Frontal cortex (tissue), 4 donors: ENCODE data around the gene MYO15B. TPM values are rescaled to one million over a fixed set of nuclear protein-coding genes. Genes with fewer than 3 reads are reported as not detected.

Experiments
- DNase-seq, 2 donors: peaks; one replicate each; pipeline ENCODE4 v3.0.0; 2012; ENCODE audit warnings: low spot score in 2 of 2
- FAIRE-seq: peaks from 2 replicates; lab custom pipeline; 2012; peaks lifted over from hg19 to GRCh38; lab: Jason Lieb, UNC
- total RNA-seq: library from RNA; depleted of rRNA; stranded (reverse); fragments of >200 nt; gene quantifications from one replicate; pipeline ENCODE4 v1.2.3, GENCODE V29; 2014
- donor health status: control.
- donor health status: control.
- donor health status: control.

MYO15B gene
- total RNA-seq, 1 donor from 2014 or later, result 19.6 TPM

DNA sequence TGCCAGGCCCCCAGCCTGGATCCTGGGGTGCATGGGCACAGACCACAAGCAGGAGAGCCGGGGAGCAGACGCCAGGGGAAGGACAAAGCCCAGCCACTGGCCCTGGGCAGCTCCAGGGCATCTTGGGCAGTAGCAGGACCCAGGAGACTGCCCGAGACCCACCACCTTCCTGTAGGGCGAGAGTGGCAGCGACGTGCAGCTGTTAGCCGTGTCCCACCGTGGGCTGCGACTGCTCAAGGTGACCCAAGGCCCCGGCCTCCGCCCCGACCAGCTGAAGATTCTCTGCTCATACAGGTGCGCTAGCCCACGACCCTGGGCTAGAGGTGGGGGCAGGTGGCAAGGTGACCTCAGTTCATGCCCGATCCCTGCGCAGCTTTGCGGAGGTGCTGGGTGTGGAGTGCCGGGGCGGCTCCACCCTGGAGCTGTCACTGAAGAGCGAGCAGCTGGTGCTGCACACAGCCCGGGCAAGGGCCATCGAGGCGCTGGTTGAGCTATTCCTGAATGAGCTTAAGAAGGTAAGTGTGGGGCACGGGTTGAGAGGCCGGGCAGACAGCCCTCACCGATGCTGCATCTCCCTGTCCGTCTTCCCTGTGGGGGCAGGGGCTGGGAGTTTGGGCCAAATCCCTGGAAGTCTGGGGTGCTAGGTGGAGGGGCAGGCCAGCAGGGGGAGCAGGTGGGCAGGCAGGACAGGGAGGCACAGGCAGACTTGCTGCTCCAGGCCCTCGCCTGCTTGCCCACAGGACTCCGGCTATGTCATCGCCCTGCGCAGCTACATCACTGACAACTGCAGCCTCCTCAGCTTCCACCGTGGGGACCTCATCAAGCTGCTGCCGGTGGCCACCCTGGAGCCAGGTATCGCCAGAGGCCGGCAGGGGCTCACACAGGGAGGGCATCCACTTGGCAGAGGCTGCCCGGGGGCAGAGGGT, 32.2 kb downstream of the MYO15B start:
- DNase-seq, result peak in 1 of 2 donors; percentile 60
- FAIRE-seq, result no peak

GRCh38 chr17:75621489-75621888, 33.9 kb downstream of the MYO15B start:
- FAIRE-seq (no peak), DNase-seq (no peak)

DNA sequence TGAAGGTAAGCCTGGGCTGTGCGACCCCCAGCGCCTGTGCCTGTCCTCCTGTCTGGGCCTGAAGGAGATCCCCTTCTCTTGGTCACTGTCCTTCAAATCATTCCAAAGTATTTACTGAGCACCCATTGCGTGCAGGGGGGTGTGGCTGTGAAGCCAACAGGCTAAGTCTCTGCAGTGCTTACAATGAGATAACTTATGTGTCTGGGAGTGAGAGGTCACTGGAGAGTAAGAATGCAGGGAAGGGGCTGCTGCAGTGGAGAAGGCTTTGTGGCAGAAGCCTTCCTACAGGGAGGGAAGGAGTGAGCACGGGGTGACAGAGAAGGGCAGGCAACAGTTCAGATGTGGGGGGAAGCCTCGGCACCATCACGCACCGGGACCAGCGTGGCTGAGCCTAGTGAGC, 34.5 kb downstream of the MYO15B start:
- DNase-seq (no peak), FAIRE-seq (no peak)

- FAIRE-seq (no peak), DNase-seq (no peak)
Observed at GRCh38 chr17:75622771-75623273, 35.2 kb downstream of the MYO15B start.

- no peak for DNase-seq
- FAIRE-seq, result no peak
Observed at GRCh38 chr17:75623386-75623785, 35.8 kb downstream of the MYO15B start.

DNA sequence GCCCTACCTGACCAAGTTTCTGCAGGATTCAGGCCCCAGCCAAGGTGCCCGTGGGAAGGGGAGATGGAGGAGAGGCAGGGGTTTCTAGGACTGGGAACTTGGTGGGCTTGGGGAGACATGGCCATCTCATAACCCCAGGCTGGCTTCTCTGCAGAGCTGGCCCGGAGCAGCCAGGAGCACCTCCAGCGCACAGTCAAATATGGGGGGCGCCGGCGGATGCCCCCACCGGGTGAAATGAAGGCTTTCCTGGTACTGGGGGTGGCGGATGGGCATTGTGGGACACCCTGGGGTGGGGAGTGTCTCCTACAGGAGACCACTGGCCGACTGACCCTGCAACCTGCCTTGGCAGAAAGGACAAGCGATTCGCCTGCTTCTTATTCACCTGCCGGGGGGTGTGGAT, 36.4 kb downstream of the MYO15B start:
- no peak for DNase-seq
- FAIRE-seq, result no peak

- FAIRE-seq (no peak), DNase-seq (no peak)
Observed at GRCh38 chr17:75624714-75625345, 37.2 kb downstream of the MYO15B start.

DNA sequence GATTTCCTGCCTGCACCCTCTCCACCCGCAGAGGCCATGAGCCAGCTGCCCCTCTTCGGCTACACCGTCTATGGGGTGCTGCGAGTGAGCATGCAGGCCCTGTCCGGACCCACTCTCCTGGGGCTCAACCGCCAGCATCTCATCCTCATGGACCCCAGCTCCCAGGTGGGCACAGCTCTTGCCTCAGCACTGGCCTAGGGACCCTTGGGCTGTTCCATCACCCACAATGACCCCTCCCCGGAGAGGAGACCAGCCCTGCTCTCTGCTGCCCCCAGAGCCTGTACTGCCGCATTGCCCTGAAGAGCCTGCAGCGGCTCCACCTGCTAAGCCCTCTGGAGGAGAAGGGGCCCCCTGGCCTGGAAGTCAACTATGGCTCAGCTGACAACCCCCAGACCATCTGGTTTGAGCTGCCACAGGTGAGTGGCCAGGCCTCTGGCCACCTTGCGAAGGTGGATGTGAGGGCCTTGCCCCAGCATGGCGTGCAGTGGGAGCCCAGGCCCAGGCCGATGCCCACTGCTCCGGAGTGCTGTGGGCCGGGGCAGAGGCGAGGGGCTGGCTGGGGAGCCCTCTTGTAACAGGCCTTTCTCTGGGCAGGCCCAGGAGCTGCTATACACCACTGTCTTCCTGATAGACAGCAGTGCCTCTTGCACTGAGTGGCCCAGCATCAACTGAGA, 38.4 kb downstream of the MYO15B start:
- FAIRE-seq (no peak), DNase-seq (peak in 1 of 2 donors; percentile 80)

DNA sequence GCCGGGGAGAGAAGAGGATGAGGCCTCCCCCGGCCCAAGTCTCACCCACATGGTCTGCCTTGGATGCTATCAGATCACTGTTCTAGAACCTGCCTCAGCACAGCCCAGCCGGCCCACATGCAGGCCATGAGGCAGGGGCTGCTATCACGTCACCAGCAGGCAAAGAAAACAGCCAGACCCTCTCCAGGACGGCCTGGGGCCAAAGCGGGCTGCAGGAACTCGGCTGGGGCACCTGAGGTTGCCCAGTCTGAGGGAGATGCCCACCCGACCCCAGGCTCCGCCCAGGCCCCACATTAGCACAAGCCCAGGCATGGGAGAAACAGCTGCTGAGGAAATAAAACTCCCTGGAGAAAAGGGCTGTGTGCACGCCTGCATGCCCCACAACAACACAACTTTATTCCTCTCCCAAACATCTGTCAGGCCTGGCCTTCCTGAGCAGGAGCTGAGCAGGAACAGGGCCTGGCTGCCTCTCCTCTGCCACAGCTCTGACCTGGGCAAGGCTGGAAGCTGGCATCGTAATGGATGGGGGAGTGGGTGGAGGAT, 39.0 kb downstream of the MYO15B start:
- FAIRE-seq, result no peak

DNA sequence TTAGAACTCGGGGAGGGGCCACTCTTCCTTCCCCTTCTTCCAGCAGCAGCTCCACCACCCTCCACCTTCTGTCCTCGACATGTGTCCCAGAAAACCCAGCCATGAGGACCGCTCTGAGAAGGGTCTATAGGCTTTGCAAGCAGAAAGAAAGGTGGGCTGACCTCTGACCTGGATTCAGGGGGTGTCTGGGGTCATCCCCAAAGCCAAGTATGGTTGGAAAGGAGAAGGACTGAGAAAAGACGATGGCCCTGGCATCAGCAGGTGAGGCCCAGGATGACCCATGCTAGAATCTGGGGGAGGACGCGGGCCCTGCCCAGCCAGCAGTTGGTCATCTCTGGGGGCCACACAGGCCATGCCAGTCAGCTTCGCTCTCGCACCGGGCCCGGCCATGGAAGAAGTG, 39.5 kb downstream of the MYO15B start:
- DNase-seq (no peak), FAIRE-seq (no peak)

More for the DNA sequence above, 39.0 kb downstream of the MYO15B start:
- DNase-seq, result no peak

- DNase-seq (peak in 1 of 2 donors; percentile 13), FAIRE-seq (no peak)
Observed at GRCh38 chr17:75628425-75628824, 40.8 kb downstream of the MYO15B start.

- no peak for DNase-seq
- FAIRE-seq, result no peak
Observed at GRCh38 chr17:75629157-75629556, 41.6 kb downstream of the MYO15B start.

DNA sequence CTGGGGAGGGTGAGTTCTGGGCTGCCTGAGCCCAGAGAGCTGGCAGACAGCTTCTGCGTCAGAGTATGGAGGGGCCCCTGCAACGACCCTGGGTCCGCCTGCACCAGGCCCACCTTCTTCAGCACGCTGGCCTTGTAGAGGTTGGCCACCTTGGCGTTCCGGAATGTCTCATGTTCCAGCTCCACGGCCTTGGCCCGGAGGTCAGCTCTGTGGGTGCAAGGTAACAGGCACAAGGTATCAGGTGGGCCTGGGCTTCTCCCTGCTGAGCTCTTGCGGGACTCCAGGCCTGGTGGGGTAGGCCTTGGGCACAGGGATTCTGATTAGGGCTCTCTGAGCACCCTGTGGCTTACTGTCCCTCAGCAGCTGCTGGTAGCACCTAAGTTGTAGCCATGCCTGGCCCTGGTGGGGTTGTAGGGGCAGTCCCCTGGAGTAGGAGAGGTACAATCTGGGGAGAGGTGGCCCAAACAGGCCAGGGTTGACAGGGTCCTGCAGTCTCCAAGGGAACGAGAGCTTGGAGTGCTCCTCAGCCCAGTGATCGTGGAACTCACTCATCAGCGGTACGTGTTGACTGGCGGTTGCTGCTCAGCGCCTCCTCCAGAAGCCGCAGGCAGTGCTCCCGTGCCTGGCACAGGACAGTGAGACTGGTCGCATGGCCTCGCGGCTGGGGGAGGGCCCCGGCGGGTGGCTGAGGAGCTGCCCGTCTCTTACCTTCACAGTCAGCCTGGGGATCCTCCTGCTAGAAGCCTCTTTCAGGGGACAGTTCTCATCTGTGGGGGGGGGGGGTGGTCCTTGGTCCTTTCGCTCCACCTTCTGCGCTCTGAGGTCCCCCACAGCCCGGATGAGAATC, 42.7 kb downstream of the MYO15B start:
- FAIRE-seq, result no peak
- peak in 1 of 2 donors; percentile 8 for DNase-seq

DNA sequence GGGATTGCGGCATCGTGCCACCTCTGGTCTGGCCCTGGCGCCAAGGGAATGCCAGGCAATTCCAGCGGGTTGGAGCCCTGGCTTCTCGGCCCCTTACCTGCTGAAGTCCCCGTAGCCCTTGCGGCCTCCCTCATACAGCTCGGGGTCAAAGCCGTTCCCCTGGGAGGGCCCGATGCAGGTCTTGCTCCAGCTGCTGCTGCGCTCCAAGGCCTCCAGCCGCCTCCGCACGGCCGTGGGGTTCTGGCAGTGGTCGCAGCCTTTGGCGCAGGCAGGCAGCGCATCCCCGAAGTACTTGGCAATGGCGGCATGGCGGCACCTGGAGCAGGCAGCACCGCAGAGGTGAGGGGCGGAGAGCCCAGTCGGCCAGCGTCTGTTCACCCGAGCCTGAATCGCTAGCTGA, 43.8 kb downstream of the MYO15B start:
- FAIRE-seq, result no peak
- DNase-seq, result no peak

- FAIRE-seq (no peak), DNase-seq (peak in 1 of 2 donors; percentile 44)
Observed at GRCh38 chr17:75632428-75632827, 44.8 kb downstream of the MYO15B start.

GRCh38 chr17:75632863-75633485, 45.4 kb downstream of the MYO15B start, which contains the start of gene SMIM5:
Gene SMIM5 (plus strand): TSS chr17:75633434. CDS start chr17:75640202, 6,768 bp downstream.
- peak; percentile 33 for FAIRE-seq

GRCh38 chr17:75633486-75634375, 46.1 kb downstream of the MYO15B start:
- FAIRE-seq, result no peak
- peak; percentile 75 to 90 for DNase-seq

More at GRCh38 chr17:75632863-75633485, 45.4 kb downstream of the MYO15B start, which contains the start of gene SMIM5:
- DNase-seq, result peak; percentile 92 to 97

DNA sequence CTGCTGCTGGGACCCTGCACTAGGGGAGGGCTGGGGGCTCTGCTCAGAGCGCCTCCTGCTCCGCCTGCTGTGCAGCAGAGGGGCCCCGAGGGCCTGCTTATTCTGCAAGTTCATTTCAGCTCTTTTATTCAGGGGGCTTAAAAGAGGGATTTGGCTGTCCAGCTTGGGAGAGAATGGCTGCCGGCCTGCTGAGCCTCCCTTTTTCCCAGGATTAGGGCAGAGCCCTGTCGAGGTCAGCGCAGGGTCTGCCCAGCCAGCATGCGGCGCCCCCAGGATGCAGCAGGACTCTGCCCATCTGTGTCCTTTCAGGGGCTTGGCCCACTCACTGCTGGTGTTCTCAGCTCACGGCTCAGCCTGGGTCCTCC, 46.8 kb downstream of the MYO15B start:
- DNase-seq (peak in 1 of 2 donors; percentile 22), FAIRE-seq (no peak)
